HEK293 (cell line): Measurements from ENCODE around the gene FSTL4.

Source experiments
- CTCF ChIA-PET: fragments of 350-600 bp; formaldehyde crosslinking; extraction: SDS; loops from one replicate; lab custom pipeline; 2021; ENCODE audit warnings: antibody characterized with exemption; lab: Yijun Ruan, JAX
- POLR2A ChIA-PET: fragments of 300-600 bp; formaldehyde crosslinking; extraction: SDS; loops from one replicate; lab custom pipeline; 2020; ENCODE audit warnings: antibody characterized with exemption, inconsistent platforms; lab: Yijun Ruan, JAX
- H3K27ac ChIP-seq: fragments of 200-500 bp; sonication (Bioruptor generic); 2 replicates; pipeline ENCODE4 v1.5.1; 2014; ENCODE audit warnings: low read depth, low read length, control low read depth, inconsistent platforms; ENCODE audit errors: extremely low read depth
- H3K36me3 ChIP-seq, 2 experiments: fragments of 200-500 bp in 1 of 2; sonication (Bioruptor generic) in 1 of 2; 1 replicate in 1 of 2; 2 replicates in 1 of 2; pipeline ENCODE4 v1.5.1; 2014 to 2017; ENCODE audit warnings: inconsistent platforms in 2 of 2, low read length in 2 of 2; ENCODE audit not compliant: control insufficient read depth in 2 of 2, insufficient read depth in 1 of 2
- H3K4me1 ChIP-seq: fragments of 200-500 bp; sonication (Bioruptor generic); 2 replicates; pipeline ENCODE4 v1.5.1; 2014; ENCODE audit warnings: mild to moderate bottlenecking, low read length, inconsistent platforms; ENCODE audit not compliant: control insufficient read depth, insufficient read depth
- H3K4me3 ChIP-seq: 2 replicates; pipeline ENCODE4 v1.5.1; 2011; ENCODE audit warnings: low read depth, mild to moderate bottlenecking, control low read depth, low read length, moderate library complexity
- H3K9me3 ChIP-seq: fragments of 200-500 bp; sonication (Bioruptor generic); 2 replicates; pipeline ENCODE4 v1.5.1; 2014; ENCODE audit warnings: low read depth, low read length, inconsistent platforms; ENCODE audit not compliant: control insufficient read depth, insufficient read depth
- KLF1 ChIP-seq: fragments of 450-650 bp; formaldehyde crosslinking; IDR thresholded peaks from 2 replicates; pipeline ENCODE4 v1.5.1; 2016; ENCODE audit warnings: missing biosample characterization, missing genetic modification characterization
- KLF16 ChIP-seq: fragments of 450-650 bp; formaldehyde crosslinking; IDR thresholded peaks from 2 replicates; pipeline ENCODE4 v1.5.1; 2017; ENCODE audit warnings: missing biosample characterization, missing genetic modification characterization
- KLF9 ChIP-seq: fragments of 450-650 bp; formaldehyde crosslinking; IDR thresholded peaks from 2 replicates; pipeline ENCODE4 v1.5.1; 2016; ENCODE audit warnings: missing biosample characterization, missing genetic modification characterization, low read depth
- OSR2 ChIP-seq: fragments of 450-650 bp; formaldehyde crosslinking; IDR thresholded peaks from 2 replicates; pipeline ENCODE4 v1.5.1; 2016; ENCODE audit warnings: missing biosample characterization, missing genetic modification characterization
- PRDM6 ChIP-seq: fragments of 450-650 bp; formaldehyde crosslinking; IDR thresholded peaks from 2 replicates; pipeline ENCODE4 v1.5.1; 2017; ENCODE audit warnings: missing biosample characterization, missing genetic modification characterization
- TSHZ1 ChIP-seq: fragments of 450-650 bp; formaldehyde crosslinking; IDR thresholded peaks from 2 replicates; pipeline ENCODE4 v1.5.1; 2016; ENCODE audit warnings: missing biosample characterization, missing genetic modification characterization, borderline replicate concordance
- ZFP69B ChIP-seq: fragments of 450-650 bp; formaldehyde crosslinking; IDR thresholded peaks from 2 replicates; pipeline ENCODE4 v1.5.1; 2016; ENCODE audit warnings: missing biosample characterization, missing genetic modification characterization
- ZNF140 ChIP-seq: fragments of 450-650 bp; formaldehyde crosslinking; IDR thresholded peaks from 2 replicates; pipeline ENCODE4 v1.5.1; 2016; ENCODE audit warnings: missing biosample characterization, missing genetic modification characterization
- ZNF214 ChIP-seq: fragments of 450-650 bp; formaldehyde crosslinking; IDR thresholded peaks from 2 replicates; pipeline ENCODE4 v1.5.1; 2017; ENCODE audit warnings: missing biosample characterization, mild to moderate bottlenecking, missing genetic modification characterization, borderline replicate concordance
- ZNF221 ChIP-seq: fragments of 450-650 bp; formaldehyde crosslinking; IDR thresholded peaks from 2 replicates; pipeline ENCODE4 v1.5.1; 2017; ENCODE audit warnings: missing biosample characterization, missing genetic modification characterization, borderline replicate concordance
- ZNF292 ChIP-seq: fragments of 450-650 bp; formaldehyde crosslinking; IDR thresholded peaks from 2 replicates; pipeline ENCODE4 v1.5.1; 2016; ENCODE audit warnings: low read depth, missing biosample characterization, missing genetic modification characterization, borderline replicate concordance
- ZNF341 ChIP-seq: fragments of 450-650 bp; formaldehyde crosslinking; IDR thresholded peaks from 2 replicates; pipeline ENCODE4; 2016; ENCODE audit warnings: low read depth, missing biosample characterization, missing genetic modification characterization
- ZNF433 ChIP-seq: fragments of 450-650 bp; formaldehyde crosslinking; IDR thresholded peaks from 2 replicates; pipeline ENCODE4 v1.5.1; 2016; ENCODE audit warnings: missing biosample characterization, missing genetic modification characterization, low read depth
- ZNF518A ChIP-seq: fragments of 450-650 bp; formaldehyde crosslinking; conservative IDR thresholded peaks from 2 replicates; pipeline ENCODE4 v1.5.1; 2016; ENCODE audit warnings: low read depth, missing biosample characterization, missing genetic modification characterization
- ZNF529 ChIP-seq: fragments of 450-650 bp; formaldehyde crosslinking; IDR thresholded peaks from 2 replicates; pipeline ENCODE4 v1.5.1; 2017; ENCODE audit warnings: missing genetic modification characterization, missing biosample characterization; ENCODE audit not compliant: insufficient replicate concordance
- ZNF549 ChIP-seq: fragments of 450-650 bp; IDR thresholded peaks from 2 replicates; pipeline ENCODE4 v1.5.1; 2018; ENCODE audit warnings: missing biosample characterization, missing genetic modification characterization, mild to moderate bottlenecking, inconsistent platforms, moderate library complexity
- ZNF621 ChIP-seq: fragments of 450-650 bp; formaldehyde crosslinking; IDR thresholded peaks from 2 replicates; pipeline ENCODE4 v1.5.1; 2017; ENCODE audit warnings: missing biosample characterization, missing genetic modification characterization
- ZNF704 ChIP-seq: fragments of 450-650 bp; formaldehyde crosslinking; IDR thresholded peaks from 2 replicates; pipeline ENCODE4 v1.5.1; 2016; ENCODE audit warnings: missing biosample characterization, missing genetic modification characterization
- ZNF776 ChIP-seq: fragments of 450-650 bp; formaldehyde crosslinking; IDR thresholded peaks from 2 replicates; pipeline ENCODE4 v1.5.0; 2017; ENCODE audit warnings: missing biosample characterization, missing genetic modification characterization, borderline replicate concordance
- TF ChIP-seq, protein P1 (sequence below): fragments of 450-650 bp; formaldehyde crosslinking; IDR thresholded peaks from 2 replicates; pipeline ENCODE4 v1.5.1; 2017; ENCODE audit warnings: missing biosample characterization, missing genetic modification characterization
- TF ChIP-seq, protein P2 (sequence below): fragments of 450-650 bp; formaldehyde crosslinking; IDR thresholded peaks from 2 replicates; pipeline ENCODE4 v1.5.1; 2017; ENCODE audit warnings: missing biosample characterization, missing genetic modification characterization

The FSTL4 gene

GRCh38 chr5:133192716-133193115, 419.6 kb downstream of the FSTL4 start:
- no peaks in the 10 kb centered on the region for H3K36me3 ChIP-seq
- POLR2A ChIA-PET, result interaction anchor here (0.7 kb wide), 1 partner anchor 17 kb away, joined by 3 read pairs; no protein-coding TSS in a partner anchor
- H3K4me1 ChIP-seq, result no peaks in the 10 kb centered on the region
- H3K27ac ChIP-seq, result no peak overlapping the region
- no peaks in the 10 kb centered on the region for H3K9me3 ChIP-seq
- H3K4me3 ChIP-seq, result no peak overlapping the region
- no peak for TF ChIP-seq ZNF529 (tag by site-specific recombination)
- TF ChIP-seq ZNF214, result no peak
- no peak for TF ChIP-seq KLF1 (tag by site-specific recombination)
- no peak for TF ChIP-seq KLF9 (tag by site-specific recombination)
- TF ChIP-seq ZNF549 (tag by site-specific recombination), result no peak
- no peak for TF ChIP-seq ZNF621 (tag by site-specific recombination)
- no peak for TF ChIP-seq ZNF433
- TF ChIP-seq, protein P1, sequence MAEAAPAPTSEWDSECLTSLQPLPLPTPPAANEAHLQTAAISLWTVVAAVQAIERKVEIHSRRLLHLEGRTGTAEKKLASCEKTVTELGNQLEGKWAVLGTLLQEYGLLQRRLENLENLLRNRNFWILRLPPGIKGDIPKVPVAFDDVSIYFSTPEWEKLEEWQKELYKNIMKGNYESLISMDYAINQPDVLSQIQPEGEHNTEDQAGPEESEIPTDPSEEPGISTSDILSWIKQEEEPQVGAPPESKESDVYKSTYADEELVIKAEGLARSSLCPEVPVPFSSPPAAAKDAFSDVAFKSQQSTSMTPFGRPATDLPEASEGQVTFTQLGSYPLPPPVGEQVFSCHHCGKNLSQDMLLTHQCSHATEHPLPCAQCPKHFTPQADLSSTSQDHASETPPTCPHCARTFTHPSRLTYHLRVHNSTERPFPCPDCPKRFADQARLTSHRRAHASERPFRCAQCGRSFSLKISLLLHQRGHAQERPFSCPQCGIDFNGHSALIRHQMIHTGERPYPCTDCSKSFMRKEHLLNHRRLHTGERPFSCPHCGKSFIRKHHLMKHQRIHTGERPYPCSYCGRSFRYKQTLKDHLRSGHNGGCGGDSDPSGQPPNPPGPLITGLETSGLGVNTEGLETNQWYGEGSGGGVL (tag by site-specific recombination), result no peak
- no peak for TF ChIP-seq KLF16 (tag by site-specific recombination)
- TF ChIP-seq ZNF292 (tag by site-specific recombination), result no peak
- TF ChIP-seq ZNF140, result no peak
- no peak for TF ChIP-seq ZNF776 (tag by site-specific recombination)
- no peak for TF ChIP-seq ZNF341 (tag by site-specific recombination)
- no peak for TF ChIP-seq ZNF221 (tag by site-specific recombination)
- TF ChIP-seq OSR2 (tag by site-specific recombination), result no peak
- TF ChIP-seq TSHZ1 (tag by site-specific recombination), result no peak
- CTCF ChIA-PET, result interaction anchor here (0.5 to 1.2 kb wide), 4 partner anchors 11 to 834 kb away, joined by 3 read pairs; no protein-coding TSS in a partner anchor

GRCh38 chr5:133189881-133190280, 422.5 kb downstream of the FSTL4 start:
- H3K4me3 ChIP-seq, result no peak overlapping the region
- no peak overlapping the region for H3K27ac ChIP-seq
- no peaks in the 10 kb centered on the region for H3K36me3 ChIP-seq
- ChIA-PET CTCF (no interaction called here), POLR2A (no interaction called here)
- H3K9me3 ChIP-seq, result no peaks in the 10 kb centered on the region
- H3K4me1 ChIP-seq, result no peaks in the 10 kb centered on the region
- TF ChIP-seq ZNF704, result no peak
- no peak for TF ChIP-seq ZFP69B
- no peak for TF ChIP-seq ZNF518A
- no peak for TF ChIP-seq PRDM6 (tag by site-specific recombination)
- TF ChIP-seq, protein P2, sequence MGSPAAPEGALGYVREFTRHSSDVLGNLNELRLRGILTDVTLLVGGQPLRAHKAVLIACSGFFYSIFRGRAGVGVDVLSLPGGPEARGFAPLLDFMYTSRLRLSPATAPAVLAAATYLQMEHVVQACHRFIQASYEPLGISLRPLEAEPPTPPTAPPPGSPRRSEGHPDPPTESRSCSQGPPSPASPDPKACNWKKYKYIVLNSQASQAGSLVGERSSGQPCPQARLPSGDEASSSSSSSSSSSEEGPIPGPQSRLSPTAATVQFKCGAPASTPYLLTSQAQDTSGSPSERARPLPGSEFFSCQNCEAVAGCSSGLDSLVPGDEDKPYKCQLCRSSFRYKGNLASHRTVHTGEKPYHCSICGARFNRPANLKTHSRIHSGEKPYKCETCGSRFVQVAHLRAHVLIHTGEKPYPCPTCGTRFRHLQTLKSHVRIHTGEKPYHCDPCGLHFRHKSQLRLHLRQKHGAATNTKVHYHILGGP (tag by site-specific recombination), result no peak
